ENCODE data around the gene PLCB1.

Gene PLCB1

GRCh38 chr20:8575114-8575513 is 443.0 kb downstream of the PLCB1 start:
- TF ChIP-seq EZH2 (IDR thresholded peaks at IDR 0.05; ENCODE audit: borderline replicate concordance, low read length) (no peak), CTCF (IDR thresholded peaks at IDR 0.05; ENCODE audit: low read length) (no peak)
- no peaks in the 10 kb centered on the region for H3F3A ChIP-seq (ENCODE audit: insufficient read depth, low read length)
- H3K4me3 ChIP-seq (ENCODE audit: low read depth, low read length, poor library complexity, severe bottlenecking): no peak overlapping the region

GRCh38 chr20:8578161-8578865 is 446.2 kb downstream of the PLCB1 start:
- Histone ChIP-seq H3K4me1 (ENCODE audit: insufficient read depth, low read length, severe bottlenecking) (peaks cover under 1% of the 10 kb centered on the region), H3K4me3 (ENCODE audit: low read depth, low read length, poor library complexity, severe bottlenecking) (no peak overlapping the region), H3K79me2 (ENCODE audit: insufficient read depth, low read length) (no peaks in the 10 kb centered on the region), H3K9ac (ENCODE audit: low read length) (no peak overlapping the region), H3K9me3 (ENCODE audit: low read length) (no peaks in the 10 kb centered on the region), H3K36me3 (ENCODE audit: insufficient read depth, low read length) (no peaks in the 10 kb centered on the region), H3F3A (ENCODE audit: insufficient read depth, low read length) (no peaks in the 10 kb centered on the region), H3K4me2 (ENCODE audit: low read length) (no peak overlapping the region), H3K27me3 (ENCODE audit: insufficient read depth, low read length) (no peaks in the 10 kb centered on the region), H2AFZ (ENCODE audit: low read length) (no peak overlapping the region), H3K9me2 (ENCODE audit: low read depth, low read length) (no peaks in the 10 kb centered on the region), H4K20me1 (ENCODE audit: insufficient read depth, low read length) (no peaks in the 10 kb centered on the region), H3K27ac (ENCODE audit: low read depth, low read length, poor library complexity, severe bottlenecking) (no peak overlapping the region)
- TF ChIP-seq CTCF (IDR thresholded peaks at IDR 0.05; ENCODE audit: low read length): no peak
- no peak for TF ChIP-seq EZH2 (IDR thresholded peaks at IDR 0.05; ENCODE audit: borderline replicate concordance, low read length)

More at GRCh38 chr20:8575114-8575513, 443.0 kb downstream of the PLCB1 start:
- H3K27ac ChIP-seq (ENCODE audit: low read depth, low read length, poor library complexity, severe bottlenecking): no peak overlapping the region
- no peak overlapping the region for H2AFZ ChIP-seq (ENCODE audit: low read length)
- peaks cover 3% of the 10 kb centered on the region for H3K4me1 ChIP-seq (ENCODE audit: insufficient read depth, low read length, severe bottlenecking)
- no peak overlapping the region for H3K4me2 ChIP-seq (ENCODE audit: low read length)
- H4K20me1 ChIP-seq (ENCODE audit: insufficient read depth, low read length): no peaks in the 10 kb centered on the region
- no peaks in the 10 kb centered on the region for H3K9me2 ChIP-seq (ENCODE audit: low read depth, low read length)
- H3K79me2 ChIP-seq (ENCODE audit: insufficient read depth, low read length): no peaks in the 10 kb centered on the region
- H3K9ac ChIP-seq (ENCODE audit: low read length): no peak overlapping the region
- H3K27me3 ChIP-seq (ENCODE audit: insufficient read depth, low read length): no peaks in the 10 kb centered on the region
- H3K36me3 ChIP-seq (ENCODE audit: insufficient read depth, low read length): no peaks in the 10 kb centered on the region
- H3K9me3 ChIP-seq (ENCODE audit: low read length): no peaks in the 10 kb centered on the region

- H3K79me2 ChIP-seq (ENCODE audit: insufficient read depth, low read length): no peaks in the 10 kb centered on the region
- no peak overlapping the region for H3K27ac ChIP-seq (ENCODE audit: low read depth, low read length, poor library complexity, severe bottlenecking)
- H3K36me3 ChIP-seq (ENCODE audit: insufficient read depth, low read length): no peaks in the 10 kb centered on the region
- no peaks in the 10 kb centered on the region for H3F3A ChIP-seq (ENCODE audit: insufficient read depth, low read length)
- H3K9ac ChIP-seq (ENCODE audit: low read length): no peak overlapping the region
- TF ChIP-seq EZH2 (IDR thresholded peaks at IDR 0.05; ENCODE audit: borderline replicate concordance, low read length): no peak
- TF ChIP-seq CTCF (IDR thresholded peaks at IDR 0.05; ENCODE audit: low read length): no peak
- no peaks in the 10 kb centered on the region for H4K20me1 ChIP-seq (ENCODE audit: insufficient read depth, low read length)
- no peak overlapping the region for H3K4me2 ChIP-seq (ENCODE audit: low read length)
- no peak overlapping the region for H3K4me3 ChIP-seq (ENCODE audit: low read depth, low read length, poor library complexity, severe bottlenecking)
- H3K27me3 ChIP-seq (ENCODE audit: insufficient read depth, low read length): no peaks in the 10 kb centered on the region
- H3K9me2 ChIP-seq (ENCODE audit: low read depth, low read length): no peaks in the 10 kb centered on the region
- no peak overlapping the region for H2AFZ ChIP-seq (ENCODE audit: low read length)
- peaks cover 8% of the 10 kb centered on the region for H3K4me1 ChIP-seq (ENCODE audit: insufficient read depth, low read length, severe bottlenecking)
- H3K9me3 ChIP-seq (ENCODE audit: low read length): no peaks in the 10 kb centered on the region
Observed at GRCh38 chr20:8579035-8579434, 447.0 kb downstream of the PLCB1 start.
